ENCODE measurements around the gene ABITRAM. TPM values are rescaled to one million over a fixed set of nuclear protein-coding genes. Genes with fewer than 3 reads are reported as not detected.

ABITRAM gene
- total and polyA plus RNA-seq, 2 donors (not counting 3 experiments of a cell fraction or from before 2014, with no cell fraction given), result 8.8 to 10.6 TPM

DNA sequence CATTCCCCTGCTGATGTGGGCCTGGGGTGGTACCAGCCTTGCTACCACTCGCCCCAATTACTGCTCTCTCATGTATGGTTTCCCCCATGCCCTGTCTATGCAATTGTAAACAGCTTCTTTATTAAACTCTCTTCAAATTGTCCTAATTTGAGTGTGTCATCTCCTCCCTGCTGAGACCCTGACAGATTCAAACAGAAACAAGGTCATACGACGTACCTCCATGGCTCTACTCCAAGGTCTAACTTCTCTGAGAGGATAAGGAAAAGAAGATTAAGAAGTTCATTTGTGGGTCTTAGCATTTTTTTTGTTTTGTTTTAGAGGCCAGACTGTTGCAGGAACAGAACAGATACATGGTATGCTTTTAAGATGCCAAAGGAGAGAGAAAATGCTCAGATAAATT lies 38.0 kb downstream of the ABITRAM start:
- DNase-seq (ENCODE audit: low read depth, low spot score) (no peak), FAIRE-seq (no peak)
- Histone ChIP-seq H3K36me3 (ENCODE audit: control insufficient read depth in 2 of 2, extremely low read depth in 1 of 2, insufficient read depth in 2 of 2, low read length in 2 of 2) (peaks cover 0 to 6% of the 10 kb centered on the region in 2 experiments), H3K4me2 (ENCODE audit: insufficient read depth, low read length) (no peak overlapping the region), H3K27ac (ENCODE audit: insufficient read depth, low read depth, low read length) (no peak overlapping the region), H3K79me2 (ENCODE audit: control insufficient read depth, insufficient read depth, low read length) (no peaks in the 10 kb centered on the region), H4K20me1 (replicated peaks; ENCODE audit: control insufficient read depth, extremely low read depth, insufficient read depth, low read length) (no peaks in the 10 kb centered on the region), H3K4me1 (ENCODE audit: control insufficient read depth, extremely low read depth, insufficient read depth, low read length) (no peaks in the 10 kb centered on the region), H2AFZ (ENCODE audit: low read depth, low read length) (no peak overlapping the region), H3K9me1 (replicated peaks; ENCODE audit: control insufficient read depth, extremely low read depth, insufficient read depth, low read length) (no peaks in the 10 kb centered on the region), H3K9ac (replicated peaks; ENCODE audit: extremely low read depth, insufficient read depth, low read length) (no peak overlapping the region), H3K9me3 (replicated peaks; ENCODE audit: control insufficient read depth, insufficient read depth, low read length) (no peaks in the 10 kb centered on the region), H3K27me3 (ENCODE audit: control insufficient read depth in 2 of 2, insufficient read depth in 2 of 2, low read length in 2 of 2) (no peaks in the 10 kb centered on the region), H3K4me3 (replicated peaks in 1 of 3; ENCODE audit: insufficient read depth in 1 of 3, low read depth in 1 of 3, low read length in 3 of 3) (no peak overlapping the region)
- intact Hi-C loops (cut with micrococcal nuclease) (no loop called here), dilution Hi-C loops (cut with MboI; ENCODE audit: extremely low pct_ligation_motif_present, low sequenced_read_pairs) (no loop called here)
- ChIA-PET POLR2A (no interaction called here), CTCF (no interaction called here)
- no peak for TF ChIP-seq FOS (IDR thresholded peaks at IDR 0.05; ENCODE audit: borderline replicate concordance, insufficient read depth, low read length)
- no peak for TF ChIP-seq MYC (IDR thresholded peaks at IDR 0.05; ENCODE audit: low read depth, low read length)
- no peak for TF ChIP-seq POLR2AphosphoS5 (IDR thresholded peaks at IDR 0.05; ENCODE audit: insufficient read depth, low read depth, low read length)
- BruUV-seq (replicated peaks), result no TSS peak

DNA sequence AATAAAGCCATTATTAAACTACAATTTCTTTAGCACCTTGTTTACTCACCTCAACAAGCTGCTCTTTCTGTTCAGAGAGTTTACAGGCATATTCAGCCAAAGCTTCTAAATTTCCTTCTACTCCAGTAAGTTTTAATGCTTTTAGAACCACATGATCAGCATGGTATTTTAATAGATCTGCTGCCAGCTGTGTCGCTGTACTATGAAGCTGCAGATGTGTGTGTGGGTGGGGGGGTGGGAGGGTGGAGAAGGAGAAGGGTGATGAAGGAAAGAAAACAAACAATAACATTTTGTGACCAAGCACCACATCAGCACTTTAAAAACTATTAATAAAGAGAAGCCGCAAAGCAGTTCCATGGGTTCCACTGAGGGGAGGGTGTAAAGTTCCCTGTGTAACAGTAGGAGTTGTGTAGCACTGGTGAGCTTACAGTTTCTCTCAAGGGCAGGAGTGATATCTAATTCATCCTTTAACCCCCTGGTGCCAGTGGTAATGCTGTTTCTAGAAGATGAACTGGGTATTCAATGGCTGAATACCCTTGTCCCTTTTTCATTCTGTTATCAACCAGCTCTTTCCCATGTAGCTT lies 38.5 kb downstream of the ABITRAM start:
- H3K9ac ChIP-seq (replicated peaks; ENCODE audit: extremely low read depth, insufficient read depth, low read length), result no peak overlapping the region
- H3K4me3 ChIP-seq (replicated peaks in 1 of 3; ENCODE audit: insufficient read depth in 1 of 3, low read depth in 1 of 3, low read length in 3 of 3), result no peak overlapping the region
- H3K27me3 ChIP-seq (ENCODE audit: control insufficient read depth in 2 of 2, insufficient read depth in 2 of 2, low read length in 2 of 2), result no peaks in the 10 kb centered on the region
- POLR2A ChIA-PET, result no interaction called here
- CTCF ChIA-PET, result no interaction called here
- H3K27ac ChIP-seq (ENCODE audit: insufficient read depth, low read depth, low read length), result no peak overlapping the region
- FAIRE-seq (no peak), DNase-seq (ENCODE audit: low read depth, low spot score) (no peak)
- H3K79me2 ChIP-seq (ENCODE audit: control insufficient read depth, insufficient read depth, low read length), result no peaks in the 10 kb centered on the region
- H3K4me2 ChIP-seq (ENCODE audit: insufficient read depth, low read length), result no peak overlapping the region
- H3K9me3 ChIP-seq (replicated peaks; ENCODE audit: control insufficient read depth, insufficient read depth, low read length), result no peaks in the 10 kb centered on the region
- no peak for TF ChIP-seq JUN (IDR thresholded peaks at IDR 0.05; ENCODE audit: borderline replicate concordance, insufficient read depth, insufficient read length, low read depth)
- no peak for TF ChIP-seq POLR2AphosphoS5 (IDR thresholded peaks at IDR 0.05; ENCODE audit: insufficient read depth, low read depth, low read length)
- no peak for TF ChIP-seq EZH2 (IDR thresholded peaks at IDR 0.05; ENCODE audit: borderline replicate concordance, low read depth, low read length, severe bottlenecking)
- TF ChIP-seq CTCF (IDR thresholded peaks at IDR 0.05; ENCODE audit: extremely low read depth in 1 of 2, insufficient read depth in 1 of 2, low read depth in 1 of 2, low read length in 2 of 2), result no peak
- no peak for TF ChIP-seq FOS (IDR thresholded peaks at IDR 0.05; ENCODE audit: borderline replicate concordance, insufficient read depth, low read length)
- peaks cover 0 to 6% of the 10 kb centered on the region in 2 experiments for H3K36me3 ChIP-seq (ENCODE audit: control insufficient read depth in 2 of 2, extremely low read depth in 1 of 2, insufficient read depth in 2 of 2, low read length in 2 of 2)
- H2AFZ ChIP-seq (ENCODE audit: low read depth, low read length), result no peak overlapping the region
- no peaks in the 10 kb centered on the region for H3K4me1 ChIP-seq (ENCODE audit: control insufficient read depth, extremely low read depth, insufficient read depth, low read length)
- BruUV-seq (replicated peaks), result no TSS peak
- intact Hi-C loops (cut with micrococcal nuclease) (no loop called here), dilution Hi-C loops (cut with MboI; ENCODE audit: extremely low pct_ligation_motif_present, low sequenced_read_pairs) (no loop called here)
- no peaks in the 10 kb centered on the region for H4K20me1 ChIP-seq (replicated peaks; ENCODE audit: control insufficient read depth, extremely low read depth, insufficient read depth, low read length)
- no peaks in the 10 kb centered on the region for H3K9me1 ChIP-seq (replicated peaks; ENCODE audit: control insufficient read depth, extremely low read depth, insufficient read depth, low read length)
